SK-N-MC (cell line): ENCODE data around the gene BCL3.

ENCODE experiments used
- EZH2 ChIP-seq: fragments of 200-600 bp; sonication (generic); IDR thresholded peaks from one replicate; pipeline ENCODE4 v1.6.1; 2017; ENCODE audit warnings: antibody characterized with exemption
- POLR2AphosphoS5 ChIP-seq: IDR thresholded peaks from 2 replicates; pipeline ENCODE4 v1.6.1; 2012; ENCODE audit warnings: mild to moderate bottlenecking, low read depth, low read length, borderline replicate concordance

GRCh38 chr19:44731622-44732021, 16.9 kb upstream of the BCL3 start:
- TF ChIP-seq POLR2AphosphoS5, result no peak
- no peak for TF ChIP-seq EZH2
